Measurements from ENCODE around the gene TAS2R1.

GRCh38 chr5:9657819-9658218 is 27.7 kb upstream of the TAS2R1 start:
- TF ChIP-seq POLR2A (IDR thresholded peaks at IDR 0.05) (no peak), CTCF (IDR thresholded peaks at IDR 0.05) (no peak), POLR2AphosphoS5 (IDR thresholded peaks at IDR 0.05) (no peak)

Data from suprapubic skin (tissue), 4 donors.